HCT116 (cell line): Measurements from ENCODE around the gene STON2. TPM values are rescaled to one million over a fixed set of nuclear protein-coding genes. Genes with fewer than 3 reads are reported as not detected.

ENCODE experiments used
- ATAC-seq: fragments of 200-7000 bp; cut with Tn5 transposase; 2 replicates; pipeline ENCODE4 v1.9.1; 2020; ENCODE audit warnings: mild to moderate bottlenecking, moderate library complexity
- BruUV-seq: library from RNA; stranded (reverse); fragments of 400-500 nt; replicated peaks from 2 replicates; lab custom pipeline; 2021; lab: Mats Ljungman, UMichigan
- CTCF ChIA-PET: fragments of 300-600 bp; sonication (Branson Sonifier 250); formaldehyde crosslinking; loops from one replicate; lab custom pipeline; 2021; ENCODE audit warnings: antibody characterized with exemption; lab: Charles Lee
- POLR2A ChIA-PET: fragments of 300-600, 350-600 bp; sonication (Branson Sonifier 250); formaldehyde crosslinking; loops from one replicate; lab custom pipeline; 2021; ENCODE audit warnings: antibody characterized with exemption; lab: Charles Lee
- RAD21 ChIA-PET, 2 experiments: fragments of 300-600 bp; sonication (Branson Sonifier 250); formaldehyde crosslinking; loops; one replicate each; lab custom pipeline; 2023; ENCODE audit warnings: low total read pairs in 2 of 2; ENCODE audit not compliant: uncharacterized antibody in 2 of 2, unreplicated experiment in 2 of 2, low non-redundant PET in 1 of 2; lab: Charles Lee
- DNase-seq: peaks from one replicate; pipeline ENCODE4 v3.0.0-alpha.2; 2010; ENCODE audit warnings: low read depth, low spot score
- H2AFZ ChIP-seq: fragments of 200-600 bp; shearing (Covaris generic), sonication (generic); 2 replicates; pipeline ENCODE4 v1.6.1; 2017; ENCODE audit warnings: low read depth, mixed run types, mixed read lengths, antibody characterized with exemption, low read length; ENCODE audit not compliant: poor library complexity, severe bottlenecking
- H3K27ac ChIP-seq: 2 replicates; pipeline ENCODE4 v1.5.1; 2012; ENCODE audit warnings: low read depth, low read length
- H3K27me3 ChIP-seq: fragments of 200-600 bp; sonication (generic); 2 replicates; pipeline ENCODE4 v1.6.1; 2016; ENCODE audit warnings: mixed run types, low read length, mixed read lengths; ENCODE audit not compliant: insufficient read depth
- H3K36me3 ChIP-seq, 2 experiments: fragments of 200-500 bp in 1 of 2; fragments of 200-600 bp in 1 of 2; sonication (Bioruptor generic) in 1 of 2; sonication (generic) in 1 of 2; 2 replicates each; pipeline versions ENCODE4 v1.5.1 to v1.6.1; 2014 to 2016; ENCODE audit warnings: low read length in 2 of 2, inconsistent platforms in 1 of 2, mixed read lengths in 1 of 2, mixed run types in 1 of 2; ENCODE audit not compliant: insufficient read depth in 2 of 2, control insufficient read depth in 1 of 2
- H3K4me1 ChIP-seq, 2 experiments: fragments of 200-600 bp in 1 of 2; sonication (generic) in 1 of 2; 2 replicates each; pipeline versions ENCODE4 v1.5.1 to v1.6.1; 2012 to 2017; ENCODE audit warnings: low read length in 2 of 2, inconsistent platforms in 1 of 2, mild to moderate bottlenecking in 1 of 2, mixed read lengths in 1 of 2, mixed run types in 1 of 2, moderate library complexity in 1 of 2; ENCODE audit not compliant: insufficient read depth in 2 of 2, control insufficient read depth in 1 of 2
- H3K4me2 ChIP-seq: fragments of 200-600 bp; sonication (generic); 2 replicates; pipeline ENCODE4 v1.6.1; 2017; ENCODE audit warnings: mixed run types, low read length, mixed read lengths
- H3K4me3 ChIP-seq, 2 experiments: fragments of 200-600 bp in 1 of 2; sonication (generic) in 1 of 2; replicated peaks in 1 of 2; 2 replicates each; pipeline ENCODE4 v1.5.1; 2011 to 2016; ENCODE audit warnings: low read length in 2 of 2, control low read depth in 1 of 2, low read depth in 1 of 2, mild to moderate bottlenecking in 1 of 2, mixed read lengths in 1 of 2, mixed run types in 1 of 2
- H3K79me2 ChIP-seq: fragments of 200-600 bp; sonication (generic); 2 replicates; pipeline ENCODE4 v1.6.1; 2017; ENCODE audit warnings: mild to moderate bottlenecking, mixed run types, low read length, moderate library complexity, mixed read lengths; ENCODE audit not compliant: insufficient read depth
- H3K9ac ChIP-seq: fragments of 200-600 bp; sonication (generic); 2 replicates; pipeline ENCODE4 v1.6.1; 2016; ENCODE audit warnings: low read length, mixed read lengths
- H3K9me2 ChIP-seq: fragments of 200-600 bp; sonication (generic), shearing (Covaris generic); 2 replicates; pipeline ENCODE4 v1.6.1; 2017; ENCODE audit warnings: mixed run types, mild to moderate bottlenecking, moderate library complexity; ENCODE audit not compliant: insufficient read depth
- H3K9me3 ChIP-seq, 2 experiments: fragments of 200-500 bp in 1 of 2; fragments of 200-600 bp in 1 of 2; sonication (Bioruptor generic) in 1 of 2; sonication (generic) in 1 of 2; 2 replicates each; pipeline ENCODE4 v1.6.1; 2014 to 2017; ENCODE audit warnings: low read length in 2 of 2, mixed read lengths in 2 of 2, inconsistent platforms in 1 of 2, low read depth in 1 of 2, mild to moderate bottlenecking in 1 of 2, mixed run types in 1 of 2, moderate library complexity in 1 of 2; ENCODE audit not compliant: control insufficient read depth in 1 of 2, insufficient read depth in 1 of 2
- H4K20me1 ChIP-seq: fragments of 200-600 bp; sonication (generic), shearing (Covaris generic); 2 replicates; pipeline ENCODE4 v1.6.1; 2017; ENCODE audit warnings: mixed run types, mild to moderate bottlenecking, moderate library complexity; ENCODE audit not compliant: insufficient read depth
- ATF3 ChIP-seq: IDR thresholded peaks from 2 replicates; pipeline ENCODE4 v1.6.1; 2012
- CBX3 ChIP-seq: IDR thresholded peaks from 2 replicates; pipeline ENCODE4 v1.6.1; 2012; ENCODE audit warnings: low read depth
- CEBPB ChIP-seq: IDR thresholded peaks from 2 replicates; pipeline ENCODE4 v1.6.1; 2012; ENCODE audit warnings: low read depth
- CTCF ChIP-seq, 3 experiments: fragments of 200-600 bp in 1 of 3; sonication (generic) in 1 of 3; IDR thresholded peaks in 2 of 3; conservative IDR thresholded peaks in 1 of 3; 2 replicates each; pipeline ENCODE4 v1.5.1; 2012 to 2017; ENCODE audit warnings: low read depth in 2 of 3, low read length in 2 of 3, antibody characterized with exemption in 1 of 3, borderline replicate concordance in 1 of 3, control low read depth in 1 of 3, mild to moderate bottlenecking in 1 of 3, mixed read lengths in 1 of 3, mixed run types in 1 of 3, moderate library complexity in 1 of 3; ENCODE audit not compliant: insufficient read depth in 1 of 3
- EGR1 ChIP-seq: IDR thresholded peaks from 2 replicates; pipeline ENCODE4 v1.6.1; 2012; ENCODE audit warnings: low read depth
- ELF1 ChIP-seq: IDR thresholded peaks from 2 replicates; pipeline ENCODE4 v1.6.1; 2012; ENCODE audit warnings: low read depth, borderline replicate concordance
- EZH2 ChIP-seq: fragments of 200-600 bp; sonication (generic); IDR thresholded peaks from 2 replicates; pipeline ENCODE4 v1.6.1; 2017; ENCODE audit warnings: antibody characterized with exemption, mixed run types
- JUND ChIP-seq: IDR thresholded peaks from 2 replicates; pipeline ENCODE4 v1.6.1; 2012
- MAX ChIP-seq: IDR thresholded peaks from 2 replicates; pipeline ENCODE4 v1.6.1; 2012
- POLR2A ChIP-seq: IDR thresholded peaks from 2 replicates; pipeline ENCODE4 v1.7.0; 2011; ENCODE audit warnings: borderline replicate concordance; ENCODE audit not compliant: insufficient read depth, insufficient read length; ENCODE audit errors: extremely low read depth
- POLR2AphosphoS5 ChIP-seq: IDR thresholded peaks from 2 replicates; pipeline ENCODE4 v1.6.1; 2011; ENCODE audit warnings: mild to moderate bottlenecking, low read depth, low read length, moderate library complexity
- RAD21 ChIP-seq: IDR thresholded peaks from 2 replicates; pipeline ENCODE4 v1.6.1; 2012; ENCODE audit warnings: low read depth, mild to moderate bottlenecking
- SRF ChIP-seq: IDR thresholded peaks from 2 replicates; pipeline ENCODE4 v1.6.1; 2012; ENCODE audit warnings: low read depth
- TCF7L2 ChIP-seq: IDR thresholded peaks from 2 replicates; pipeline ENCODE4 v1.7.0; 2011; ENCODE audit warnings: borderline replicate concordance, inconsistent platforms; ENCODE audit not compliant: insufficient read depth, insufficient read length; ENCODE audit errors: extremely low read depth
- ZBTB33 ChIP-seq: IDR thresholded peaks from 2 replicates; pipeline ENCODE4 v1.6.1; 2011; ENCODE audit warnings: mild to moderate bottlenecking, low read length, moderate library complexity; ENCODE audit not compliant: insufficient replicate concordance; ENCODE audit errors: extremely low read depth
- ZFX ChIP-seq: fragments of 450-650 bp; IDR thresholded peaks from 2 replicates; pipeline ENCODE4 v1.6.1; 2017
- ZNF274 ChIP-seq: fragments of 200-500 bp; sonication (Bioruptor generic); IDR thresholded peaks from 2 replicates; pipeline ENCODE4 v1.6.1; 2014; ENCODE audit warnings: mild to moderate bottlenecking, low read depth, low read length, inconsistent platforms
- intact Hi-C: fragments of 100-400 bp; cut with micrococcal nuclease; formaldehyde crosslinking; loops from 2 replicates; pipeline ENCODE4 v1.10.0; 2022
- total RNA-seq: library from RNA; stranded (reverse); gene quantifications from one replicate; pipeline ENCODE4 v1.2.1, GENCODE V29; 2021; ENCODE audit not compliant: unreplicated experiment

STON2 gene
- total RNA-seq, 1 experiment from 2014 or later: 4.1 TPM

- TF ChIP-seq ATF3 (no peak), ELF1 (no peak), TCF7L2 (no peak), EGR1 (no peak), ZFX (no peak), ZBTB33 (no peak)
- Histone ChIP-seq H2AFZ (no peak overlapping the region), H3K9ac (no peak overlapping the region), H3K9me2 (no peaks in the 10 kb centered on the region), H4K20me1 (no peaks in the 10 kb centered on the region), H3K4me3 (no peak overlapping the region), H3K27me3 (no peaks in the 10 kb centered on the region), H3K27ac (no peak overlapping the region), H3K4me1 (peaks cover 0 to 3% of the 10 kb centered on the region in 2 experiments; a peak in 1 of 4 replicates), H3K36me3 (no peaks in the 10 kb centered on the region), H3K79me2 (no peaks in the 10 kb centered on the region), H3K4me2 (no peak overlapping the region), H3K9me3 (no peaks in the 10 kb centered on the region)
- ATAC-seq (no peak), DNase-seq (no peak)
- intact Hi-C loops: no loop called here
- ChIA-PET POLR2A (interaction anchor here (1.6 kb wide), 1 partner anchor 13 kb away, joined by 5 read pairs; the partner anchor contains the start of gene GTF2A1), RAD21 (no interaction called here), CTCF (no interaction called here)
- no TSS peak for BruUV-seq
These were observed 165.8 kb downstream of the STON2 start for GRCh38 chr14:81234278-81234677.

- H4K20me1 ChIP-seq: no peaks in the 10 kb centered on the region
- peaks cover 0 to 3% of the 10 kb centered on the region in 2 experiments; a peak in 1 of 4 replicates for H3K4me1 ChIP-seq
- CTCF ChIA-PET: no interaction called here
- no peaks in the 10 kb centered on the region for H3K79me2 ChIP-seq
- no TSS peak for BruUV-seq
- no peak overlapping the region for H3K9ac ChIP-seq
- H3K4me2 ChIP-seq: no peak overlapping the region
- no peak for ATAC-seq
- intact Hi-C loops: no loop called here
- no peaks in the 10 kb centered on the region for H3K27me3 ChIP-seq
- DNase-seq: no peak
- H3K36me3 ChIP-seq: no peaks in the 10 kb centered on the region
- H3K27ac ChIP-seq: no peak overlapping the region
- no peaks in the 10 kb centered on the region for H3K9me3 ChIP-seq
- no peaks in the 10 kb centered on the region for H3K9me2 ChIP-seq
- H3K4me3 ChIP-seq: no peak overlapping the region
- POLR2A ChIA-PET: no interaction called here
- H2AFZ ChIP-seq: no peak overlapping the region
- RAD21 ChIA-PET: no interaction called here
- TF ChIP-seq JUND: no peak
- TF ChIP-seq EZH2: no peak
- no peak for TF ChIP-seq CTCF (IDR thresholded peaks at IDR 0.05 in 2 of 3, conservative IDR thresholded peaks at IDR 0.05 in 1 of 3; ENCODE audit: borderline replicate concordance in 1 of 3, insufficient read depth in 1 of 3, low read depth in 2 of 3, low read length in 2 of 3)
- TF ChIP-seq CBX3: no peak
- TF ChIP-seq POLR2AphosphoS5: no peak
- TF ChIP-seq TCF7L2: no peak
- no peak for TF ChIP-seq CEBPB
- no peak for TF ChIP-seq ZNF274
- no peak for TF ChIP-seq MAX
- no peak for TF ChIP-seq SRF
- no peak for TF ChIP-seq POLR2A
- TF ChIP-seq RAD21: no peak
These were observed 166.5 kb downstream of the STON2 start for GRCh38 chr14:81233615-81234014.
